Mucosa of descending colon (tissue), 3 donors: ENCODE data around the gene MAPK13. TPM values are rescaled to one million over a fixed set of nuclear protein-coding genes. Genes with fewer than 3 reads are reported as not detected.
A peak's percentile ranks its signal among the peaks of the same experiment; 100 is the strongest.

ENCODE experiments used
- ATAC-seq: fragments of 200-7000 bp; cut with Tn5 transposase; one replicate; pipeline ENCODE4 v1.9.1; 2020; ENCODE audit warnings: mild to moderate bottlenecking, moderate library complexity
- DNase-seq, 3 donors: peaks; one replicate each; pipeline ENCODE4 v3.0.0-alpha.2; 2020
- H3K36me3 ChIP-seq: fragments of 200-600 bp; one replicate; pipeline ENCODE4 v1.8.0; 2021; ENCODE audit warnings: low read depth, mild to moderate bottlenecking
- H3K4me1 ChIP-seq: fragments of 200-600 bp; one replicate; pipeline ENCODE4 v1.8.0; 2021; ENCODE audit warnings: low read depth, mild to moderate bottlenecking
- H3K4me3 ChIP-seq: fragments of 200-600 bp; one replicate; pipeline ENCODE4 v1.8.0; 2021; ENCODE audit warnings: mild to moderate bottlenecking
- H3K9me3 ChIP-seq: fragments of 200-600 bp; one replicate; pipeline ENCODE4 v1.8.0; 2021; ENCODE audit warnings: mild to moderate bottlenecking
- CTCF ChIP-seq: fragments of 200-600 bp; IDR thresholded peaks from one replicate; pipeline ENCODE4 v1.8.0; 2022; ENCODE audit warnings: antibody characterized with exemption, mild to moderate bottlenecking
- intact Hi-C, 2 donors: fragments of 100-400 bp; cut with DNase I in 1 of 2; cut with micrococcal nuclease in 1 of 2; formaldehyde crosslinking; loops; one replicate each; pipeline versions ENCODE4 v1.11.0 to v1.11.1; 2022; cut with DNase I, micrococcal nuclease
- total RNA-seq, 3 donors: library from RNA; stranded (reverse); fragmentation: NEBNext Ultra II Directional in 2 of 3; extraction: Animal tissue kit (Norgen Biotek cat#: 25700) in 2 of 3; gene quantifications; one replicate each; pipeline versions ENCODE4 v1.2.1 to v1.2.4, GENCODE V29; 2021 to 2023
- donor health status: DM: no; HTN: no; CAD: no; lungs with moderate emphysema.
- donor health status: DM: no; HTN: no; CAD: no.
- donor health status: DM: no; HTN: yes; CAD: no.

Gene MAPK13
- total RNA-seq, 3 donors from 2014 or later, result 82.7 to 173 (median 157) TPM

- ATAC-seq, result no peak
- H3K4me3 ChIP-seq, result no peak overlapping the region
- H3K36me3 ChIP-seq, result no peaks in the 10 kb centered on the region
- H3K9me3 ChIP-seq, result no peaks in the 10 kb centered on the region
- DNase-seq, result no peak
- TF ChIP-seq CTCF, result no peak
- intact Hi-C loops, result no loop called here
- peaks cover 42% of the 10 kb centered on the region for H3K4me1 ChIP-seq
Observed at GRCh38 chr6:36116066-36116864, 14.0 kb upstream of the MAPK13 start.

GRCh38 chr6:36116943-36117342 is 13.4 kb upstream of the MAPK13 start:
- no peaks in the 10 kb centered on the region for H3K36me3 ChIP-seq
- TF ChIP-seq CTCF, result no peak
- no peaks in the 10 kb centered on the region for H3K9me3 ChIP-seq
- H3K4me3 ChIP-seq, result no peak overlapping the region
- DNase-seq (no peak), ATAC-seq (no peak)
- intact Hi-C loops, result no loop called here
- H3K4me1 ChIP-seq, result peaks cover 49% of the 10 kb centered on the region

- DNase-seq, result no peak
- Histone ChIP-seq H3K36me3 (no peaks in the 10 kb centered on the region), H3K4me1 (peaks cover 54% of the 10 kb centered on the region), H3K4me3 (no peak overlapping the region), H3K9me3 (no peaks in the 10 kb centered on the region)
- TF ChIP-seq CTCF, result no peak
- no peak for ATAC-seq
- intact Hi-C loops, result no loop called here
Observed at GRCh38 chr6:36117658-36118549, 12.4 kb upstream of the MAPK13 start.

- peak; percentile 59 to 78 (median 61) for DNase-seq
- intact Hi-C loops, result no loop called here
- no peaks in the 10 kb centered on the region for H3K9me3 ChIP-seq
- peaks cover 57% of the 10 kb centered on the region for H3K4me1 ChIP-seq
- H3K36me3 ChIP-seq, result no peaks in the 10 kb centered on the region
- ATAC-seq, result peak; percentile 61
- TF ChIP-seq CTCF, result no peak
- no peak overlapping the region for H3K4me3 ChIP-seq
Observed at GRCh38 chr6:36118550-36119107, 11.7 kb upstream of the MAPK13 start.

- ATAC-seq, result no peak
- intact Hi-C loops, result no loop called here
- Histone ChIP-seq H3K9me3 (no peaks in the 10 kb centered on the region), H3K4me1 (peaks cover 54% of the 10 kb centered on the region), H3K4me3 (no peak overlapping the region), H3K36me3 (no peaks in the 10 kb centered on the region)
- no peak for DNase-seq
- no peak for TF ChIP-seq CTCF
Observed at GRCh38 chr6:36119209-36119608, 11.1 kb upstream of the MAPK13 start.
